NOMO-1 treated with DMSO at 0.1 percent for 48 hours (cell line): ENCODE results near the gene DEGS1.

Experiments
- DNase-seq: peaks from one replicate; lab custom pipeline; 2025; ENCODE audit not compliant: unreplicated experiment; lab: John Stamatoyannopoulos, UW

The DEGS1 gene

DNA sequence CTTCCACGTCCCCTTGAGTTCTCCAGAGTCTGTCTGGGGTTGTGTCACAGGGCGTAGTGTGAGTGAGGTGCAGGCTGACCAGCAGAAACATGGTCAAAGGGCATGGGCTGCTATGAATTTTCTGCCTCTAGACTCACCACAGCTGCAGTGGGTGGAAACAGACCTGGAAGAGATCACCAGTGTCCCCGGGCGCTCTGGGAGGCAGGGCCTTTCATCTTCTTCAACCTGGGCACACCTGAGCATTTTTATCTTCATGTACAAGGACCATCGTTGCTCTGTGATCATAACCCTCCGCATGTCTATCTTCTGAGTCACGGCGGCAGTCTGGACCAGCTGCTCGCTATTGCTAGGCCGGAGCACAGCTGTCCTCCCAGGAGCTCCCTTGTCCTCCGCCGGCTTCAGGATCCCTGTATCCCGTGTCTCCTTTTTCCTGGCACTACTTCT is 29.6 kb downstream of the DEGS1 start:
- no peak for DNase-seq

DNA sequence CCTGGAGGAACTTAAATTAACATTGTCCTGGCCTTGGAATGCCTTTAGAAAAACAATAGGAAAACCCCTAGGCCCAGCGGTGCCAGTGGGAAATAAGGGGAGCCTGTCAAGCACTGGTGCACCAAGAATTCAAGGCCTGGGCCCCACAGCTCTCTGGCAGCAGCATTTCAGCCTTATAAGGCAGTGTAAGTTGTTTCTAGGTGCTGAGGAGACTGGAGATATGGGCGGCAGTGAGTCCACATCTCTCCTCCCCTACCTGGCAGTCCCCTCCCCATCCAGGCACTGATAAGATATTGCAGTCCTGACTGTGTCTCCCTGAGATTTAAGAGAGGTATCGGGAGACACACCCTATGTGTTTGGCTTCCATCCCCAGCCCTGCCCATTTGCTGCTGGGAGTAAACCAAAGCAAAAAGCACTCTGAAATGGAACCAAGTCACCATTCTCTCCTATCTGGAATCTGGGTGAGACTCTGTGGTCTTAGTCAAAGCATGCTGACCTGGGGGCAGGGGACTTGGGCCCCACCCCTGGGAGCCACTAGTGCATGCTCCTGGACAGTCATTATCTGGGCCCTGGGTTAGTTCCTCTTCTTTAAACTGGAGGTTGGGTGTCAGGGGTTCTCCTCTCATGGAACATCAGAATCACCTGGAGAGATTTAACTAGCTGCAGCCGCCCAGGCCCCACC is 30.5 kb downstream of the DEGS1 start:
- no peak for DNase-seq

DNA sequence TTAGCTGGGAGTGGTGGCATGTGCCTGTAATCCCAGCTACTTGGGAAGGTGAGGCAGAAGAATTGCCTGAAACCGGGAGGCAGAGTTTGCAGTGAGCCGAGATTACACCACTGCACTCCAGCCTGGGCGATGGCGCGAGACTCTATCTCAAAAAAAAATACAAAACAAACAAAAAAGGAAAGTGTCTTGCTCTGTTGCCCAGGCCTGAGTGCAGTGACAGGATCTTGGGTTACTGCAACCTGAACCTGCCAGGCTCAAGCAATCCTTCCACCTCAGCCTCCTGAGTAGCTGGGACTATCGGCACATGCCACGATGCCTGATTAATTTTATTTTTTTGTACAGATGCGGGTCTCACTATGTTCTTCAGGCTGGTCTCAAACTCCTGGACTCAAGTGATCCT is 33.3 kb downstream of the DEGS1 start:
- no peak for DNase-seq

DNA sequence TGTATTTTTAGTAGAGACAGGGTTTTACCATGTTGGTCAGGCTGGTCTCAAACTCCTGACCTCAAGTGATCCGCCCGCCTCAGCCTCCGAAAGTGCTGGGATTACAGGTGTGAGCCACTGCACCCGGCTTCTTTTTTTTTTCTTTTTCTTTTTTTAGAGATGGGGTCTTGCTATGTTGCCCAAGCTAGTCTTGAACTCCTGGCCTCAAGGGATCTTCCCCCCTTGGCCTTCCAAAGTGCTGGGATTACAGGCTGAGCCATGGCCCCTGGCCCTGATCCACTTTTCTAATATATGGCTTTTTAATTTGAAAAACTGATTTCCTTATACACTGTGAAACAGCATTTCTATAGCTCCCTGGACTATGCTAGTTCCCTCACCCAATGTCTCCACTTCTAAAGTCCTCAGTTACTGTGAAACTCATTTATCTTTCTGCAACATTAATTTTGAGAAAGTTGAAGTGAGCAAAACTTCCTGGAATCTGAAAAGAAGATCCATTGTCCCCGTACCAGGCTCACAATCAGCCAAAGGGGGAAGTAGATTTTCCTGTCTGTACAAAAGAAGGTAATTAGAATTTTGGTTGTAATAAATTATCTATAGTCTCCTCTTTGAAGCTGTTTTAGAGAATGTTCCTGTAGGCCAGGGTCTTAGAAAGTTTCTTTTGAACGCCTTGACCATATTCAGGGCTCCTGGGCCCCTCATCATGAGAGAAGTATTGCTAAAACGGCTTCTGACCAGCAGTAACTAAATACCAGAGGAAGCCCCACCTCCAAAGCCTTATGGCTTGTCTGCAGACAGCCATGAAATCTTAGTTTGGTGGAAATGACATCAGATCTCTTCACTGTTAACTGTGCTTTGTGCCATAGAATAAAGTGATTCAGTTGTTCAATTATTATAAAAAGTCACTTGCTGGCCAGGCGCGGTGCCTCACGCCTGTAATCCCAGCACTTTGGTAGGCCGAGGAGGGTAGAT is 34.9 kb downstream of the DEGS1 start:
- DNase-seq = peak; percentile 46

DNA sequence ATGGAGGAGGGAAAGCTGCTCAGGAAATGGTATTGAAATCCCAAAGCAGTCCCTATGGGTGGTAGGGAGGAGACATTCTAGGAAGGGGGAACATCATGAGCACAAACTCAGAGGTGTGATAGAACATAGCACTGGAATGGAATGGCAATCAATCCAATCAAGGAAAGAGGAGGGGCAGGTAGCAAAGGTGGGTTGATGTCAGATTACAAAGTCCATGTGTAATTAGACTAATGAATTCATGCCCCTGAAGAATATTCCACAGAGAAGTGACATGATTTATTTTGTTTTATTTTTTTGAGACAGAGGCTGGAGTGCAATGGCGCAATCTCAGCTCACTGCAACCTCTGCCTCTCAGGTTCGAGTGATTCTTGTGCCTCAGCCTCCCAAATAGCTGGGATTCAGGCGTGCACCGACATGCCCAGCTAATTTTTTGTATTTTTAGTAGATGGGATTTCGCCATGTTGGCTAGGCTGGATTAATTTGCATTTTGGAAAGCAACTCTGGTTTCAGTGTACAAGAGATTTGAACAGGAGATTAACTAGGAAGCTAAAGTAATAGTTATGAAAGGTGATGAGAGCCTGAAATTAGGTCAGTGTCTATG is 36.1 kb downstream of the DEGS1 start:
- DNase-seq = no peak

DNA sequence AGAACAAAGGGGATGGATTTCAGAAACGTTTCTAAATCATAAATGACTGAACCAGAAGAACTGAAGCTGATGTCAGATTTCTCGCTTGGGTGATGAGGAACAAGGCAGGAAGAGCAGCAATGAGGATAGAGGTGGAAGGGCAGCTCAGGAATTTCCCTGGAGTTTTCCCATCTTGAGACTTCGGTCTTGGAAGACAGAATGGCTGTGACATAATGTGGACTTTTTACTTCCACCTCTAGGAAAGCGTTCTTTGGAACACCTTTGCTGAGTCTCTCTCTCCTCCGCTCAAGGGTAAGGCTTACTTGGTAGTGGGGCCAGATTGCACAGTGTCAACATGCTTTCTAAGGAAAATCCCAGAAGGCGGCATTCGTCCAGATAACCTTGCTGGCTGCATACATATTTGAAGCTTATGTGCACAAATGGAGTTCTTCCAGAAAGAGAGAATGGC is 36.6 kb downstream of the DEGS1 start:
- DNase-seq = no peak

DNA sequence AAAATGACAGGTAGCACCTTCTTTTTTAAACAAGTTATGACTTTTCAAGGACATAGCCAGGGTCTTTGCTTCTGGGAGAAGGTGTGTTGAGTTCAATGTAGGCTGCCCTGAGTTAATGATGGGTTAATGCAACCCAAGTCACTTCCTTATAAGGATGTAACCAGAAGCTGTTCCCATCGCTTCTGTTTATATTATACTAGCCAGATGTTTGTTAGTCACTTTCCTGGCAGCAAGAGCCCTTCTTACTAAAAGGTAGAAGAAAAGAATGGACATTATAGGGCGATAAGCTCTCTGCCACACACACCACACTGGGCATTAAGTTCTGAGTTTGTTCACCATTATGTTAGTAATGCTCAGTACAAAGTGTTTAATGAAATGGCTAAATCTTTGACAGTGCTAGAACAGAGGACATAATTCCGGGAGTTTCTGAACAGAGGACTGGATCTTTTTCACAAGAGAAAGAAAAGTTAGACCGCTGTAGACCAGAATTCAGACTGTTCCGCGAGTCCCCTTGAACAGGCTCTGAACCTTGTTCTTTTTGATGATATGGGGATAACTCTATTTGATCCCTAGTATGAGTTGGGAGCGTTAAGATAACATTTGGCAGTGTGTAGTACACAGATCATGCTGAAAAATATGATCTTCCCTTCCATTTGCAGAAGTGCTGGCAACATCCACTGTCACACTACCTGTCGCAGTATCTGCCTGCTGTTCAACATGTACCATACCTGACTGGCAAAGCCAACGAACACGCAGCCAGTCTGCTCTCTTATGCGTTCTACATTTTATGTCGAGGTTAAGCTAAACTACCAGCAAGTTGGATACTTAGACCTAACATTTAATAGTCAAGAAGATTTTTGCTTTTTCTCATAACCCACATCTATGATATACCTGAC is 41.0 kb downstream of the DEGS1 start:
- DNase-seq = peak; percentile 20

DNA sequence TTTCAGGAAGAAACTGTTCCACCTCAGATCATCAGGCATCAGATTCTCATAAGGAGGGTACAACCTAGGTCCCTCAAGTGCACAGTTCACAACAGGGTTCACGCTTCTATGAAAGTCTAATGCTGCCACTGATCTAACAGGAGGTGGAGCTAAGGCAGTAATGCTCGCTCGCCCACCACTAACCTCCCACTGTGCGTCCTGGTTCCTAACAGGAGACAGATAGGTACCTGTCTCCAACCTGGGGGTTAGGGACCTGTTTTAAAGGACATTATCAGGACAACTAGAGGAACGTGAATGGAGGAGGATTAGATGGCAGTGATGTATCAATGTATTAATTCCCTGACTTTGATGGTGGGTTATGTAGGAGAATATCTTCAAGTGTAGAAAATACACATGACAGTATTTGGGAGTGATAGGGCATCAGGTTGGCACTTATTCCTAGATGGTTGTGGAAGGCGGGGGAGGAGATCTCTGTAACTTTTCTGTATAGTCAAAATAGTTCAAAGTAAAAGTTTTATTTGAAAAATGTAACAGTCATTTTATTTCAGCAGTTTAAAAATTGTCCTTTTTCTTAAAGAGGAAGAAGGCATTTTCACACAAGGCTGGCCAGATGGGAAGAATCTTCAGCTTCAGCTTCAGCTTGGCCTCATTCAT is 43.9 kb downstream of the DEGS1 start:
- no peak for DNase-seq

DNA sequence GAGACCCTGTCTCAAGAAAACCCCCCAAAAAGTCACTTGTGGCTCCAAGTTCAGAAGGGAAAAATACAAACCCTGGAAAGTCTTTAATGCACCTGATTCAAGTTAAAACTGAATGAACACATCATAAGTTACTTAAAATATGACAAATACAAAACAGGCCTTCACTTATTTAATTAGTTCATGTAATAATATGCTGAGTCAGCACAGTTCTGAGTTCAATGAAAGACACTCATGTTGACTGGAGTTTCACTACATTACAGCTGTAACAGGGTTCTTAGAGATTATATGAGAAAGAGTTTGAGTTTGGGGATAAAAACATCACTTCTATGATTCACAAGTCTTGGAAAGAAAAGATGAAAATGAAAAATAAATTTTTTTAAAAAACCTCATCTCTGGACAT is 51.0 kb downstream of the DEGS1 start:
- no peak for DNase-seq

DNA sequence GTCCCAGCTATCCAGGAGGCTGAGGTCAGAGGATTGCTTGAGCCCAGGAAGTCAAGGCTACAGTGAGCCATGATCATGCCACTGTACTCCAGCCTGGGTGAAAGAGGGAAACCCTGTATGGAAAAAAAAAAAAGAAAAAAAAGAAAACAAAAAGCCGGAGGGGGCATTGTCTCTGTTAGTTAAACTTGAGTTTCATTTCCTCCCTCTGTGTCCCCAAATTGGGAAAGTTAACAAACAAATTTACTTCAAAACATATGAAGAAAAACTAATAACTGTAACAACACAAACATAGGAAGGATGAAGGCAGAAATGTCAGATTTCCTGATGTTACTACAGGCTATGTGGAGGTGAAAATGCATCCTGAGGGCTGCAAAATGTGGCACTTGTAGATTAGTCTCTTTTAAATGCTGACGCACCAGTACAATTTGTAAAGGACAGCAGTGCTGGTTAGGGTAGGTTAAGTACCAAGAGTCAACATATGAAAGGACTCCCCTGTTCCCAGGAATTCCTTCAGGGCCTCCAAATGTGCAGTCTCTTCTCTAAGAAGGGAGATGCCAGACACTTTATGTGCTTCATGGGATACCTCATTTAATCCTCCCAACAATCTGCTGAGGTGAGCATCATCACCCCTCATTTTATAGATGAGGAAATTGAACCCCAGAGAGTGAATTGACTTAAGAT is 52.9 kb downstream of the DEGS1 start:
- DNase-seq = no peak

DNA sequence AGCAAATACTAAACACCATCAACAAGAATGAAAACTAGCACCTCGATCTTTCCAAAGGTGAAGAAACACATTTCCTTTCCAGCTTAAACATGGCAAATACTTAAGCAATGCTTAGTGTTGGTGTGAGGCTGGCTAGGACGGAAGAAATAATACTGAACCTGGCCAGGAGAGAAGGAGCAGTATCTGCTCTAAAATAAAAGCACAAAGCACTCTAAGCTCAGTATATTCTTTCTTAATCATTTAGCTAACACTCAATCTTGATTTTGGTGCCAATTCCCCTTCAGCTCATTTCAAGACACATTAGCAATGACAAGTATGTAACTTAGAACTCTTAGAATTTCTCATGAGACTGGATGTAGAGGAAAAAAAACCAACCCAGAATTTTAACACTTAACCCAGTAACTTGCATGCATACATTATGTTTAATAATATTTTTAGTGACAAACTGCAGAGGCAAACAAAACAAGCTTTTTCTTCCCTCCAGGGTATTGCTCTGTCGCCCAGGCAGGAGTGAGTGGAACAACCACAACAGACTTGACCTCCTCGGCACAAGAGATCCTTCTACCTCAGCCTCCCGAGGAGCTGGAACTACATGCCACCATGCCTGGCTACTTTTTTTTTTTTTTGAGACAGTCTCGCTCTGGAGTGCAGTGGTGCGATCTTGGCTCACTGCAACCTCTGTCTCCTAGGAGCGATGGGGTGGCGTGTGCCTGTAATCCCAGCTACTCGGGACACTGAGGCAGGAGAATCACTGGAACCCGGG is 54.3 kb downstream of the DEGS1 start:
- no peak for DNase-seq

DNA sequence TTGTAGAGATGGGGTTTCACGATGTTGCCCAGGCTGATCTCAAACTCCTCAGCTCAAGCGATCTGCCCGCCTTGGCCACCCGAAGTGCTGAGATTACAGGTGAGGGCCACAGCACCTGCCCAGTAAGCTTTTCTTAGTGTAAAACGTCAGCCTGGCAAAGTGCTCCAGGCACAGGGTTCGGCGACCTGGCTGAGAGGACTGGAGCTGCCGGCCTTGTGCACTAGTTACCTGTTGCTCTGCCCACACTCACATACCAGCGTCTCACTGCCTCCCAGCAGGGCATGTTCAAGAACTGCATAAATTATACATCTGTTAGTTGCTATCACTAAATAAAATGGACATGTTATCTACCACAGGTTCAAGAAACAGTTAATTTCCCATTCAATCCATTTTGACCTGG is 55.2 kb downstream of the DEGS1 start:
- DNase-seq = no peak

DNA sequence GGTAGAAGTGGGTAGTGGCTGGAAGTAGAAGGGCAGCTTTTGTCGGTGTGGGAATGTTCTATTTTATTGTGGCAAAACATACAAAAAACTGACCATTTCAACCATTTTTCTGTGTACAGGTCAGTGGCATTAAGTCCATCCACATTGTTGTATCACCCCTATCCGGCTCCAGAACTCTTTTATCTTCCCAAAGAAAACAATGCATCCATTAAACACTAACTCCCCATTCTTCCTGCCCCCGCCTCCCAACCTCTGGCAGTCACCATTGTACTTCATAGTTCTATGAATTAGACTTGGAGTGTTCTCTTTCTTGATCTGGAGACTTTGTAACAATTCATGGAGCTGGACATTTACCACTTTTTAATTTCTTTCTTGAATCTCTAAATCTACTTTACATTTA is 55.7 kb downstream of the DEGS1 start:
- DNase-seq = no peak
